Thoracic aorta (tissue), 2 donors: ENCODE results near the gene FBLN2. TPM values are rescaled to one million over a fixed set of nuclear protein-coding genes. Genes with fewer than 3 reads are reported as not detected.

Experiments used
- ATAC-seq: fragments of 150-250 bp; one replicate; pipeline ENCODE4 v1.8.0; 2017; ENCODE audit warnings: low read depth; ENCODE audit not compliant: insufficient number of reproducible peaks, low FRiP score
- DNase-seq: peaks from one replicate; pipeline ENCODE4 v3.0.0-alpha.2; 2020; ENCODE audit warnings: low spot score
- H3K27ac ChIP-seq, 2 donors: fragments of 200-600 bp; sonication (generic); 1 replicate in 1 of 2; 2 replicates in 1 of 2; pipeline ENCODE4 v1.5.1; 2016; ENCODE audit warnings: mild to moderate bottlenecking in 2 of 2, moderate library complexity in 2 of 2
- H3K27me3 ChIP-seq: fragments of 200-600 bp; sonication (generic); replicated peaks from 2 replicates; pipeline ENCODE4 v1.6.0; 2016; ENCODE audit warnings: mild to moderate bottlenecking; ENCODE audit not compliant: insufficient read depth
- H3K36me3 ChIP-seq: fragments of 200-600 bp; sonication (generic); one replicate; pipeline ENCODE4 v1.5.1; 2016
- H3K4me1 ChIP-seq, 2 donors: fragments of 200-600 bp; sonication (generic); 1 replicate in 1 of 2; 2 replicates in 1 of 2; pipeline versions ENCODE4 v1.5.1 to v1.6.0; 2016; ENCODE audit warnings: low read depth in 2 of 2, mild to moderate bottlenecking in 1 of 2; ENCODE audit not compliant: control insufficient read depth in 1 of 2
- H3K4me3 ChIP-seq: fragments of 200-600 bp; sonication (generic); 2 replicates; pipeline ENCODE4 v1.5.1; 2016; ENCODE audit warnings: mild to moderate bottlenecking
- H3K9me3 ChIP-seq: fragments of 200-600 bp; sonication (generic); 2 replicates; pipeline ENCODE4 v1.5.1; 2016
- total RNA-seq, 2 donors: library from RNA; depleted of rRNA; stranded (reverse); fragments of >200 nt; gene quantifications; one replicate each; pipeline versions ENCODE4 v1.1.0 to v1.2.3, GENCODE V29; 2016
- TF ChIP-seq, protein P1 (sequence below): fragments of 200-600 bp; sonication (generic); IDR thresholded peaks from one replicate; pipeline ENCODE4 v1.5.1; 2019; ENCODE audit warnings: antibody characterized with exemption

FBLN2 gene
- total RNA-seq, 2 donors from 2014 or later: 233 to 328 TPM

DNA sequence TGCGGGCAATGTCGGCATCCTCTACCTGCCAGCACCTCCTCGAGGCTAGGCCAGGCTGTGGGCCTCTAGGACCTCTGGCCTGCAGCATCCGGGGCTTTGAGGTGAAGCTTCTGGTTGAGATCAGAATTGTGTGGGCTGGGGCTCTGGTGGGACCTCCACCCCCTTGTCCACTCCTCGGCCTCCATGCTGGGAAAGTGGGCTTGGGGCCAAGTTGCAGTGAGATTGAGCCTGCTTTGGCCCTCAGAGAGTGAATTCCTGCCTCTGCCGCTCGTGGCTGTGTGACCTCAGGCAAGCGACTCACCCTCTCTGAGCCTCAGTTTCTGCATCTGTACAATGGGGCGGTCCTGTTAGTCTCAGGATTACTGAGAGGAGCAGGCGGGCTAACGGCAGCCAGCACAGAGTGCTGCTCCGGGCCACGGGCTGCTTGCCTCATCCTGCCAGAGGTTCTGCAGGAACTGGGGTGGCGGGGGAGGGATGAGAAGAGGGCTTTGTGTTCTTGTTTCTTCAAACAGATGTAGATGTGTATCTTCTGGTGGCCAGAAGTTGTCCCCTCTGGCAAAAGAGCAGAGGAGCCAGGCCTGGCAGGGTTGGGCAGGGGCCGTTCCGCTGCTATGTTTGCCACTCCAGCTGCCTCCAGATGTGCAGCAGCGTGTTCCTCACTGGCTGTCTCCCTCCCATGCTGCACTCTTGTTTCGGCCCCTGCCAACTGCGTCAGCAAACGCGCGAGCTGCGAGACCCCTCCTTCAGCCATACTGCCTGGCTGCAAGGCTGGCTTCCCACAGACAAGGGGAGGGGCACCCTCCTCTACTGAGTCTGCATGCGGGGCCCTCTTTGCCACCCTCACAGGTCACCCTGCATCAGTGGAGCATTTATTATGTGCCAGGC lies 33.7 kb downstream of the FBLN2 start:
- H3K9me3 ChIP-seq: no peaks in the 10 kb centered on the region
- no peaks in the 10 kb centered on the region for H3K36me3 ChIP-seq
- DNase-seq: no peak
- no peaks in the 10 kb centered on the region for H3K4me1 ChIP-seq
- H3K27ac ChIP-seq: no peak overlapping the region
- no peak overlapping the region for H3K4me3 ChIP-seq
- ATAC-seq: no peak
- H3K27me3 ChIP-seq: no peaks in the 10 kb centered on the region
- TF ChIP-seq, protein P1, sequence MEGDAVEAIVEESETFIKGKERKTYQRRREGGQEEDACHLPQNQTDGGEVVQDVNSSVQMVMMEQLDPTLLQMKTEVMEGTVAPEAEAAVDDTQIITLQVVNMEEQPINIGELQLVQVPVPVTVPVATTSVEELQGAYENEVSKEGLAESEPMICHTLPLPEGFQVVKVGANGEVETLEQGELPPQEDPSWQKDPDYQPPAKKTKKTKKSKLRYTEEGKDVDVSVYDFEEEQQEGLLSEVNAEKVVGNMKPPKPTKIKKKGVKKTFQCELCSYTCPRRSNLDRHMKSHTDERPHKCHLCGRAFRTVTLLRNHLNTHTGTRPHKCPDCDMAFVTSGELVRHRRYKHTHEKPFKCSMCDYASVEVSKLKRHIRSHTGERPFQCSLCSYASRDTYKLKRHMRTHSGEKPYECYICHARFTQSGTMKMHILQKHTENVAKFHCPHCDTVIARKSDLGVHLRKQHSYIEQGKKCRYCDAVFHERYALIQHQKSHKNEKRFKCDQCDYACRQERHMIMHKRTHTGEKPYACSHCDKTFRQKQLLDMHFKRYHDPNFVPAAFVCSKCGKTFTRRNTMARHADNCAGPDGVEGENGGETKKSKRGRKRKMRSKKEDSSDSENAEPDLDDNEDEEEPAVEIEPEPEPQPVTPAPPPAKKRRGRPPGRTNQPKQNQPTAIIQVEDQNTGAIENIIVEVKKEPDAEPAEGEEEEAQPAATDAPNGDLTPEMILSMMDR: no peak

DNA sequence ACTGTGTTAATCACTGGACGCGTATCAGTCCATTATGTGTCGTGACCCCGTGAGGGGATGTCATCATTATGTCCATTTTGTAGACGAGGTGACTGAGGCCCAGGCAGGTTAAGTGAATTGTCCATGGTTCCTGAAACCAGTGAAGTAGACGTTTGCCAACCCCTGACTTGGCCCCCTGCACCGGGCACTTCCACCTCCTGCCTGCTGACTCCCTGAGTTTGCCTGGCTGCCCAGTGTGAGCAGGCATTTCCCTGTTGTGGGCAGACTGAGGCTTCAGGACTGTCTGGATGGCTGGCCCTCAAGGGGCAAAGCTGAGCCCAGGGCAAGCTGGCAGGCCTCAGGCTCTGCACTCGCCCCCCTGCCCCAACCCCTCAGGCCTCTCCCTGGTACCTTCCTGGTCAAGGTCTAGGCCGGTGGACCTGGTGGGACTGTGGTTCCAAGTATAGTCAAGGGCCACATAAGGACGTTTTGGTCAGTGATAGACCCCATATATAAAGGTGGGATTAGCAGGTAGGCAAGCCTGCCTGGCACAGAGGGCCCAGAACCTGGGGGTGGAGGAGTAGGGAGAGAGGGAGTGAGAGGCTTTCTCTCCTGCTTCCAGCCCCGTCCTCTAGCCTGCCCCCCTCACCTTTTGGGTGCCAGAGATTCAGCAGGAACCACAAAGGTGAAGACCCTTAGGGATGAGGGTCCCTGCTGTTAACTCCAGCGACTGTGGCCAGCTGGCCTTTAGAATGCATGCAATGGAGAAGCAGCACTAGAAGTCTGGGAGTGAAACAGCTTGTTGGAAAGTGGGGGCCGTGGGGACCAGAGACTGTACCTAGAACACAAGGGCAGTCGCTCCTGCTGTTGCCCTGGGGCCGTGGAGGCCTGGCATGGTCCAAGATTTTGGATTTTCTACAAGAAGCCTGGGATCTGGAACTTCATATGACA lies 34.6 kb downstream of the FBLN2 start:
- H3K4me3 ChIP-seq: no peak overlapping the region
- no peaks in the 10 kb centered on the region for H3K27me3 ChIP-seq
- TF ChIP-seq, protein P1: no peak
- no peaks in the 10 kb centered on the region for H3K9me3 ChIP-seq
- no peak overlapping the region for H3K27ac ChIP-seq
- DNase-seq (no peak), ATAC-seq (no peak)
- no peaks in the 10 kb centered on the region for H3K4me1 ChIP-seq
- H3K36me3 ChIP-seq: no peaks in the 10 kb centered on the region

DNA sequence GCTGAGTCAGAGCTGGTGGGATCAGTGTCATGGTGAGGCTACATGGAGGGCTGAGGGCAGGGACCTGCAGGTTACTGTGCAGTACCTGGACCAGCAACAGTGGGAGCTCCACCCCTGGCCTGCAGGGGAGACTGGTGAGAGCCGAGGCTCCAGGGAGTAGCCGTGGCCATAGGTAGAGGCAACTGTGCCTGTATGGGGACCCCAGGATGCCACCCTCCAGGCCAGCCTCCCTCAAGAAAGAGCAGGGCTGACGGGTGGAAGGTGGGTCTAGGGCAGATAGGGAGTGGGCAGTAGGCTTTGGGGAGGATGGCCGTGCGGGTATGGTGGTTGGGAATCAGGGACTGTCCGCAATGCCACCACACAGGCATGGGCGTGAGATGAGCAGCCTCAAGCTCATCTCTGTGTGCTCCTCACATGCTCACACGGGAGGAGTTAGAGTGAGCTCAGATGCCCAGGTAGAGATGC lies 35.5 kb downstream of the FBLN2 start:
- H3K4me3 ChIP-seq: no peak overlapping the region
- no peak for DNase-seq
- H3K36me3 ChIP-seq: no peaks in the 10 kb centered on the region
- TF ChIP-seq, protein P1: no peak
- ATAC-seq: no peak
- H3K27ac ChIP-seq: no peak overlapping the region
- H3K4me1 ChIP-seq: no peaks in the 10 kb centered on the region
- no peaks in the 10 kb centered on the region for H3K9me3 ChIP-seq
- H3K27me3 ChIP-seq: no peaks in the 10 kb centered on the region

DNA sequence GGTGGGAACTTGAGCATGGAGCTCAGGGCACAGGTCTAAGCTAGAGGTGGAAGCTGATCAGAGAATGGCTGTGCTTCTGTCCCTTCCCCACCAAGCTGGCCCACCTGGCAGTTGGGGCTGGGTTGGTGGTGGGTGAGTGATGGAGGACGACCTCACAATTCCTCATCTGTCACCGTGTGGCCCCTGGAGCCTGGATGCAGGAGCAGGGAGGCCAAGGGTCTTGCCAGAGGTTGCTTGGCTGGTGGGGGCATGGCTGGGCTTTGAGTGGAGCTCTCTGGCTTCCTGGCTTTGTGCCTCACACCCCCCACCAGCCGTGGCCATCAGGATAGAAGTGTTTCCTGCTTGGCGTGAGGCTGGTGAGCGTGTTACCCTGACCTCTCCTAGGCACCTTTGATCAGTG lies 36.0 kb downstream of the FBLN2 start:
- H3K36me3 ChIP-seq: no peaks in the 10 kb centered on the region
- TF ChIP-seq, protein P1: no peak
- no peak overlapping the region for H3K4me3 ChIP-seq
- no peaks in the 10 kb centered on the region for H3K9me3 ChIP-seq
- H3K4me1 ChIP-seq: no peaks in the 10 kb centered on the region
- H3K27me3 ChIP-seq: no peaks in the 10 kb centered on the region
- DNase-seq: no peak
- ATAC-seq: no peak
- no peak overlapping the region for H3K27ac ChIP-seq

DNA sequence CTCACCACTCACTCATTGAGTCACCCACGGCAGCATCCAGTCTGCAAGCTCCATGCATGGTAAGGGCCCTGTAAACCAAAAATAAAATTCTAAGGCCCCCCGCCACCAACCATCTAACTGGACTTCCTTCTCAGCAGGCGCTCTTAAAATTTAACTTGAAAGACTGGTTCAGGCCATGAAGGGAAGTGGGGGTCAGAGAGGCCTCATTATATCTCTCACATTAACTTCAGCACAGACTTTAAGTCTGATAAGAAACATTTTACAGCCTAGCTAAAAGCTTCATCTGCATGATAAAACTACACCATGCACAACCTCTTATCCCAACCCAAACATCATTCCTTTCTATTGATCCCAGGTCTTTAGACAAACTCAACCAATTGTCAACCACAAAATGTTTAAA lies 38.5 kb downstream of the FBLN2 start:
- H3K36me3 ChIP-seq: no peaks in the 10 kb centered on the region
- no peak overlapping the region for H3K27ac ChIP-seq
- no peak for DNase-seq
- no peak for ATAC-seq
- H3K9me3 ChIP-seq: no peaks in the 10 kb centered on the region
- no peaks in the 10 kb centered on the region for H3K27me3 ChIP-seq
- no peaks in the 10 kb centered on the region for H3K4me1 ChIP-seq
- H3K4me3 ChIP-seq: no peak overlapping the region
- TF ChIP-seq, protein P1: no peak
